Measurements from ENCODE around the gene DCUN1D3. TPM values are rescaled to one million over a fixed set of nuclear protein-coding genes. Genes with fewer than 3 reads are reported as not detected.

Gene DCUN1D3
- total RNA-seq, 1 experiment from 2014 or later, result 16.8 TPM

GRCh38 chr16:20902426-20902825 lies 2.3 kb upstream of the DCUN1D3 start:
- Histone ChIP-seq H3K36me3 (peaks cover 18% of the 10 kb centered on the region), H3K4me3 (peak overlapping the region; percentile 74; the same call in 1 of the 2 replicates), H3K27me3 (no peaks in the 10 kb centered on the region), H3K9me3 (no peaks in the 10 kb centered on the region)
- DNase-seq, result no peak

- Histone ChIP-seq H3K27me3 (no peaks in the 10 kb centered on the region), H3K36me3 (peaks cover 26% of the 10 kb centered on the region), H3K4me3 (peak overlapping the region; percentile 74), H3K9me3 (no peaks in the 10 kb centered on the region)
- DNase-seq, result peak; percentile 48
These were observed 1.4 kb upstream of the DCUN1D3 start for GRCh38 chr16:20901436-20902112.

GRCh38 chr16:20901068-20901435 lies 894 bp upstream of the DCUN1D3 start:
- Histone ChIP-seq H3K9me3 (no peaks in the 10 kb centered on the region), H3K27me3 (no peaks in the 10 kb centered on the region), H3K4me3 (peak overlapping the region; percentile 74), H3K36me3 (peaks cover 30% of the 10 kb centered on the region)
- DNase-seq, result no peak

- no peaks in the 10 kb centered on the region for H3K27me3 ChIP-seq
- H3K4me3 ChIP-seq, result peak overlapping the region; percentile 74
- no peaks in the 10 kb centered on the region for H3K9me3 ChIP-seq
- peaks cover 40% of the 10 kb centered on the region for H3K36me3 ChIP-seq
- DNase-seq, result no peak
These were observed 470 bp downstream of the DCUN1D3 start for GRCh38 chr16:20899477-20900298.

- no peaks in the 10 kb centered on the region for H3K9me3 ChIP-seq
- no peak for DNase-seq
These were observed 1.1 kb downstream of the DCUN1D3 start for GRCh38 chr16:20899071-20899470.

GRCh38 chr16:20897922-20898321 lies 2.2 kb downstream of the DCUN1D3 start:
- no peaks in the 10 kb centered on the region for H3K27me3 ChIP-seq
- H3K4me3 ChIP-seq, result no peak overlapping the region
- H3K9me3 ChIP-seq, result no peaks in the 10 kb centered on the region
- no peak for DNase-seq
- peaks cover 54% of the 10 kb centered on the region for H3K36me3 ChIP-seq

More at GRCh38 chr16:20899071-20899470, 1.1 kb downstream of the DCUN1D3 start:
- H3K27me3 ChIP-seq, result no peaks in the 10 kb centered on the region
- peak overlapping the region; percentile 74 for H3K4me3 ChIP-seq
- peaks cover 45% of the 10 kb centered on the region for H3K36me3 ChIP-seq

GRCh38 chr16:20897253-20897897 lies 2.8 kb downstream of the DCUN1D3 start:
- Histone ChIP-seq H3K4me3 (no peak overlapping the region), H3K27me3 (no peaks in the 10 kb centered on the region), H3K9me3 (no peaks in the 10 kb centered on the region), H3K36me3 (peaks cover 52% of the 10 kb centered on the region)
- DNase-seq, result no peak

- H3K36me3 ChIP-seq, result peaks cover 61% of the 10 kb centered on the region
- H3K27me3 ChIP-seq, result no peaks in the 10 kb centered on the region
- H3K9me3 ChIP-seq, result no peaks in the 10 kb centered on the region
- H3K4me3 ChIP-seq, result no peak overlapping the region
- no peak for DNase-seq
These were observed 5.8 kb downstream of the DCUN1D3 start for GRCh38 chr16:20894388-20894787.

- no peaks in the 10 kb centered on the region for H3K9me3 ChIP-seq
- DNase-seq, result no peak
- H3K27me3 ChIP-seq, result no peaks in the 10 kb centered on the region
- H3K36me3 ChIP-seq, result peaks cover 40% of the 10 kb centered on the region
- H3K4me3 ChIP-seq, result no peak overlapping the region
These were observed 10.4 kb downstream of the DCUN1D3 start for GRCh38 chr16:20889625-20890275.

- no peaks in the 10 kb centered on the region for H3K9me3 ChIP-seq
- H3K36me3 ChIP-seq, result peaks cover 30% of the 10 kb centered on the region
- no peaks in the 10 kb centered on the region for H3K27me3 ChIP-seq
- no peak overlapping the region for H3K4me3 ChIP-seq
- no peak for DNase-seq
These were observed 13.0 kb downstream of the DCUN1D3 start for GRCh38 chr16:20887207-20887606.

- Histone ChIP-seq H3K4me3 (no peak overlapping the region), H3K27me3 (no peaks in the 10 kb centered on the region), H3K36me3 (peaks cover 25% of the 10 kb centered on the region), H3K9me3 (no peaks in the 10 kb centered on the region)
- no peak for DNase-seq
These were observed 13.8 kb downstream of the DCUN1D3 start for GRCh38 chr16:20886320-20886719.

- no peaks in the 10 kb centered on the region; the same call in 1 of the 2 replicates for H3K27me3 ChIP-seq
- no peak for DNase-seq
- no peak overlapping the region for H3K4me3 ChIP-seq
- H3K36me3 ChIP-seq, result peaks cover 14% of the 10 kb centered on the region
- H3K9me3 ChIP-seq, result no peaks in the 10 kb centered on the region
These were observed 16.0 kb downstream of the DCUN1D3 start for GRCh38 chr16:20884240-20884556.

GRCh38 chr16:20883554-20884239 lies 16.5 kb downstream of the DCUN1D3 start:
- Histone ChIP-seq H3K36me3 (peaks cover 14% of the 10 kb centered on the region), H3K9me3 (no peaks in the 10 kb centered on the region), H3K4me3 (no peak overlapping the region), H3K27me3 (no peaks in the 10 kb centered on the region; the same call in 1 of the 2 replicates)
- no peak for DNase-seq

GRCh38 chr16:20881503-20881878 lies 18.7 kb downstream of the DCUN1D3 start:
- no peak overlapping the region for H3K4me3 ChIP-seq
- no peaks in the 10 kb centered on the region for H3K9me3 ChIP-seq
- no peak for DNase-seq
- peaks cover 11% of the 10 kb centered on the region for H3K36me3 ChIP-seq
- no peaks in the 10 kb centered on the region; the same call in 1 of the 2 replicates for H3K27me3 ChIP-seq

- no peak for DNase-seq
- no peaks in the 10 kb centered on the region; the same call in 1 of the 2 replicates for H3K27me3 ChIP-seq
- no peaks in the 10 kb centered on the region for H3K9me3 ChIP-seq
- H3K4me3 ChIP-seq, result no peak overlapping the region
- H3K36me3 ChIP-seq, result peaks cover 11% of the 10 kb centered on the region; the same call in 1 of the 2 replicates
These were observed 19.2 kb downstream of the DCUN1D3 start for GRCh38 chr16:20880867-20881502.
